Stimulated activated CD8-positive, alpha-beta memory T cell treated with anti-CD3 and anti-CD28 coated beads, Interleukin-4, amount 100 ng/mL, for 24 hours (primary cell): Measurements from ENCODE around the gene ABCA10.
"Not testable (repeated sequence)": the region's sequence is repeated elsewhere in the genome, so short reads cannot be mapped to it uniquely, and the experiment has no call there.

Source experiments
- DNase-seq: peaks from one replicate; pipeline ENCODE4 v3.0.0-alpha.2; 2020; ENCODE audit warnings: low read depth

ABCA10 gene

GRCh38 chr17:69227541-69227940 lies 1.1 kb downstream of the ABCA10 start:
- DNase-seq = no peak

- DNase-seq = no peak
These were observed 4.8 kb downstream of the ABCA10 start for GRCh38 chr17:69223809-69224208.

GRCh38 chr17:69222707-69223258 lies 5.8 kb downstream of the ABCA10 start:
- DNase-seq = no peak

DNA sequence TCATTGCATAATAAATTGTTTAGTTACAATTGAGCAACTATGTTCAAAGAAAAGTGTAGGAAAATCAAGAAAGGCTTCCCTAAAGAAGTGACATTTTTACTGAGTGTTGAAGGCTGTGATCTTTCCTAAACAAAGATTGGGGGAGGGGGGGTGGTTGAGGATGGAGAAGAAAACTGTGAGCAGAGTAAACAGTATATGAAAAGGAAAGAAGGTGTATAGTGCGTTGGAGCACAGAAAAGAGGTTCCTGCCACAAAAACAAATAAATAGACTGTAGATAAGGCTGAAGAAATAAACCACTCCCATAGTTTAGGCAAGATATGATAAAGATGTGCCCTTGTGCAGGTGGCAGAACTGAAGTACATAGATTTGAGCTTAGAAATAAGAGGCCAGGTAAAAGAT lies 8.5 kb downstream of the ABCA10 start:
- DNase-seq = no peak

DNA sequence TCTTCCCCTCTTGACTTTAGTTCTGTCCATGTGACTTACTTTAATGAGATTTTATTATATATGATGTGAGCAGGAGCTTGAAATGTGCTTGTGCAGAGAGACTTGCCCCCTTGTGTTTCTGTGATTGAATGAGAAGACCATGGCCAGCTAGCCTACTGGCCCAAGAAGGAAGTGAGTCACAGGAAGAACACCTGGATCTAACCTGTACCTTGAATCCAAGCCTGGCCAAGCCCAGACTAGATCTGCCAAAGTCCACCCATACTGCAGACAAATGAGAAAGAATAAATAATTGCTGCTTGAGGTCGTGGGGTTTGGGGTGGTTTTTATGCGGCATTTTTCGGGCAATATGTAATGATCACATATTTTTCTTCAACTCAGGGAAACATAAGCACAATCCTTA lies 9.6 kb downstream of the ABCA10 start:
- no peak for DNase-seq

- DNase-seq = no peak
These were observed 15.4 kb downstream of the ABCA10 start for GRCh38 chr17:69213059-69213813.

DNA sequence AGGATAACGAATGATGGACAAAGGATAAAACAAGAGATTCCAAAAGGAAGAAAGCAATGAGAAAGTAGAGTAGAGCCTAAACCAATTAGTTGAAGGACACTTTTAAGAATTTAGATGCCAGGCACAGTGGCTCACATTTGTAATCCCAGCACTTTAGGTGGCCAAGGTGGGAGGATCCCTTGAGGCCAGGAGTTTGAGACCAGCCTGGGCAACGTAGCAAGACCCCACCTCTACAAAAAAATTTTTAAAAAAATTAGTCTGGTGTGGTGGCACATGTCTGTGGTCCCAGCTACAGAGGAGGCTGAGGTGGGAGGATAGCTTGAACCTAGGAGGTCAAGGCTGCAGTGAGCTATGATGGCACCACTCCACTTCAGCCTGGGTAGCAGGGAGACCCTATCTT lies 20.0 kb downstream of the ABCA10 start:
- DNase-seq = no peak

DNA sequence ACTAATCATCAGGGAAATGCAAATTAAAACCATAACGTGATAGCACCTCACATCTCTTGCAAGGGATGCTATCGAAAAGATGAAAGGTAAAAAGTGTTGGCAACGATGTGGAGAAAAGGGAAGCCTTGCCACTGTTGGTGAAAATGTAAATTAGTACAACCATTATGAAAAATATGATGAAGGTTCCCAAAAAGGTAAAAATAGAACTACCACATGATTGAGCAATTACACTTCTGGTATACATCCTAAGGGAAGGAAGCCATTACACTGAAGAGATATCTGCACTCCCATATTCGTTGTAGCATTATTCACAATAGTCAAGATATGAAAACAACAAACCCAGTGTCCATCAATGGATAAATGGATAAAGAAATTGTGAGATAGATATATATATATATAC lies 21.5 kb downstream of the ABCA10 start:
- no peak for DNase-seq

DNA sequence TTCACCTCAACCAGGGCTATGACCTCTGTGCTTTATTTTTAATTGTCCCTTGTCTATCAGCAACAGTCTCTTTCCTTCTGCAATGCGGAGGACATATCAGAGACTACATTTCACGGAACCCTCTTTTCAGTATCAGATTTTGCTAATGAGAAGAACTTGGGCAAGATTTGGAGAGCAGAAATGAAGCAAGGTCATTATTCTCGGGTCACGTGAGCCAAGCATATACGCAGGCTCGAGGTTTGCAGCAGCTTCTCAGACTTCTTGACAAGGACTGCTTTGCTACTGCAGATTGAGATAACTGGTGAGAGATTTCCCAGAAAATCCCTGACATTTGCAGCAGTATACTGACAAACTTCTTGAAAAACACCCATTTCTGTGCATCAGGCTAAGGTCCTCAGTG lies 30.4 kb downstream of the ABCA10 start:
- DNase-seq = no peak

DNA sequence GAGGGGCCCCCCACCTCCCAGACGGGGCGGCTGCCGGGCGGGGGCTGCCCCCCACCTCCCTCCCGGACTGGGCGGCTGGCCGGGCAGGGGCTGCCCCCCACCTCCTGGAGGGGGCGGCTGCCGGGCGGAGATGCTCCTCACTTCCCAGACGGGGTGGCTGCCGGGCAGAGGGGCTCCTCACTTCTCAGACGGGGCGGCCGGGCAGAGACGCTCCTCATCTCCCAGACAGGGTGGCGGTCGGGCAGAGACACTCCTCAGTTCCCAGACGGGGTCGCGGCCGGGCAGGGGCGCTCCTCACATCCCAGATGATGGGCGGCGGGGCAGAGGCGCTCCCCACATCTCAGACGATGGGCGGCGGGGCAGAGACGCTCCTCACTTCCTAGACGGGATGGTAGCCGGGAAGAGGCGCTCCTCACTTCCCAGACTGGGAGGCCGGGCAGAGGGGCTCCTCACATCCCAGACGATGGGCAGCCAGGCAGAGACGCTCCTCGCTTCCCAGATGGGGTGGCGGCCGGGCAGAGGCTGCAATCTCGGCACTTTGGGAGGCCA lies 32.4 kb downstream of the ABCA10 start:
- not testable (repeated sequence) for DNase-seq

- no peak for DNase-seq
These were observed 35.9 kb downstream of the ABCA10 start for GRCh38 chr17:69192754-69193153.

GRCh38 chr17:69188796-69189195 lies 39.8 kb downstream of the ABCA10 start:
- DNase-seq = no peak

- DNase-seq = no peak
These were observed 40.6 kb downstream of the ABCA10 start for GRCh38 chr17:69188064-69188463.

DNA sequence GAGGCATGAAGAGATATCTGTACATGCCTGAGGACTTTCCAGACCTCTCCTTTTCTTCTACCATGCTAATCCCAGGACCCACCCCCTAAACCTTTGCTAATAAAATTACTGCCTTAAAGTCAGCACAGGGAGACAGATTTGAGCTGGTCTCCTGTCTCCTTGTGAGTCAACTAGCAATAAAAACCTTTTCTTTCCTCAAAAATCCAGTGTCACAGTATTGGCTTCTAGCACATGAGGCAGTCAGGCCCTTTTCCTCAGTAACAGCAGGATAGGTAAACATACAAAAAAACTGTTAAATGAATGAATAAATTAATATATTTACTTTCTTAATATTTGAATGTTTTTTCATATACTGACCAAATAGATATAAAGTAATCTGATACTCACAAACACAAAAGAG lies 41.3 kb downstream of the ABCA10 start:
- no peak for DNase-seq

DNA sequence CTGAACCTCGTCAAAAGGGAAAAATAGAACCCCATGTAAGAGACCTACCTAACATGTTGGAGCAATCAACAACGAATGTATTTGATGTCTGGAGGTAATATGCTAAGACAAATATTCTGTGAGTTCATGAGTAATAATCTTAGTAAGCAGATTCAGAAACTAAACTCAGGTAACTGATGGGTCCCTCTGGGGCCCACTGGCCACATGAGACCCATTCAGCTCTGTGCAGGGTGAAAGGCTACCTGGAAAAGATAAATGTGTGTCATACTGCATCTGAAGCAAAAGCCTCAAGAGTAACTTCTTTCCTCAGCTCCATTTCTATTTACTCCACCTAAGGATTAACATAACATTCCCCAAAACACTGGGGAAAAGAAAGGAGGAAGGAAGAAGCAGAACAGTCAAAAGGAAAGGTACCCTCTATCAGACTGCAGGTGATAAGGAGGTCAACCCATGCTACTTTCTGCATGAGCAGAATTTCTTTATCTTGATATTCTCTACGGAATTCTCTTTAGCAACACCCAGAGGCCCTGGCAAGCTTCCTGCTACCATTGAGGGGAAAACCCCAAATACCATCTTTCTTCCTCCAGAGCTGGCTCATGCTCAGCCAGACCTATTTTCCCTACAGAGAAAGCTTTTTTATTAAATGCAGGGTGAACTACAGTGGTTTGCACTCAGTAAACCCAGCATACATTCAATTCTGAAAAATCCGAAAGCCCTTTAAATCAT lies 49.2 kb downstream of the ABCA10 start:
- no peak for DNase-seq

GRCh38 chr17:69176457-69176795 lies 52.2 kb downstream of the ABCA10 start:
- DNase-seq = no peak

- DNase-seq = no peak
These were observed 52.8 kb downstream of the ABCA10 start for GRCh38 chr17:69175625-69176456.

DNA sequence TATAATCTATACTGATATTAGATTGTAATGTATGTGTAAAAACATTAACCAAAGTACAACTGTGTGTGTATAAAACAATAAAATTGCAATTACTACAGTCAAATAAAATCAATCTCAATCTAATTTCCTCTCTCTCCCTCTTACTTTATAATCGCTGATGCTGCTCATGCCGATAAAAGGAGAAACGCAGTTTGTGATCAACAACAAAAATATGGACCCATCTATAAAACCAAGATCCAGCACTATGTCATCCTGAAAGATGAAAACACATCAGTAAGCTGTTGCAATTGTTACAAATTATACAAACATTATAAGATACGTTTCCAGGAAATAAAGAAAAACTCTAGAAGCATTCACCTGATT lies 53.4 kb downstream of the ABCA10 start:
- DNase-seq = no peak

DNA sequence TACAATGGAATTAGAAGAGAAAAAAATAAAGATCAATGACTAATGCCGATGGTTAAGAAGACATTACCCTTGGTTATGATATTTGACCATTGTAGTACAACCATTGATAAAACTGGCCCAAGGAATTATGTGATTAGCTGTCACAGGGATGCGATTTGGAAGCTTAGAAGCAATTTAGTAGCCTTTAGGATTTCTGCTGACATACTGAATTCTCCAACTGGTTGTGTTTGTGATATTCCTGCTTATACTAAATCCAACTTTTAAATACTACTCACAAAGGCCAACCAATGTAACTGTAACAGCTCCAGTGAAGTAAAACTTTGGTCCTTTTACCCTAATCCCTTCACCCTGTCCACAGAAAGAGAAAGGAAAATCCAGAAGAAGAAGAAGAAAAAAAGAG lies 55.5 kb downstream of the ABCA10 start:
- DNase-seq = no peak

DNA sequence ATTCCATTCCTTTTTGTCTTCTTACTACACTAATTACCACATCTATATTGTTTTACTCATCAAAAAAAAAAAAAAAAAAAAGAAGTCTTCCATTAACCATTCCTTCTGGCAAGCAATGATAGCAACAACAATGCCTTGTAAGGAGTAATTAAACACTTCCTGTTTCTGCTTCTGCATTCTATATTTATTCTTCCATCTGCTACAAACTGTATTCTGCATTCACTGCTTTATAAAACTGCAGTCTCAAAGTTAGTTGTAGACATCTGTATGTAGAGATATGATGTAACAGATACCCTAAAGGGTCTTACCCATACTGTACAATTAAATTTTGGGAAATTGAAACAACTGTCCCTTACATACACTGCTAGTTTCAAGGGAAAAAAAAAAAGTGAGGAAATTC lies 58.2 kb downstream of the ABCA10 start:
- DNase-seq = no peak

- DNase-seq = not testable (repeated sequence)
These were observed 60.0 kb downstream of the ABCA10 start for GRCh38 chr17:69168642-69169041.

- DNase-seq = no peak
These were observed 61.7 kb downstream of the ABCA10 start for GRCh38 chr17:69166957-69167356.
